Stimulated activated CD8-positive, alpha-beta memory T cell treated with anti-CD3 and anti-CD28 coated beads, Interleukin-12 subunit alpha, Interleukin-12 subunit beta, amount 100 ng/mL, for 24 hours (primary cell): ENCODE results near the gene PRR12.

Experiments used
- DNase-seq: peaks from one replicate; pipeline ENCODE4 v3.0.0-alpha.2; 2020; ENCODE audit errors: extremely low read depth

The PRR12 gene

DNA sequence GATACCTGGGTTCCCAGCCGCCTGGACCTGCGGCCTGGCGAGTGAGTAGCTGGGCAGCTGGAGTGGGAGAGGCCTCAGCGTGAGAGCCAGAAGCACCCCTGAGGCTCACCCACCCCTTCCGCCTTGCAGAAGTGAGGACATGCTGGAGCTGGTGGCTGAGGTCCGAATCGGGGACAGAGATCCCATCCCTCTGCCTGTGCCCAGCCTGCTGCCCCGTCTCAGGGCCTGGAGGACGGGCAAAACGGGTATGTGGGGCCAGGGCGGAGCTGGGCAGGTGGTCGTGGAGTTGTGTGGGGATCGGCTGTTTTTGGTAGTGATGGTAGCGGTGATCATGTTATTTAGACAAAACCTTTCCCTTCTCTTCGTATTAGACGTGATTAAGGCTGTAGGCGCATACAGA lies 55.6 kb downstream of the PRR12 start:
- no peak for DNase-seq

DNA sequence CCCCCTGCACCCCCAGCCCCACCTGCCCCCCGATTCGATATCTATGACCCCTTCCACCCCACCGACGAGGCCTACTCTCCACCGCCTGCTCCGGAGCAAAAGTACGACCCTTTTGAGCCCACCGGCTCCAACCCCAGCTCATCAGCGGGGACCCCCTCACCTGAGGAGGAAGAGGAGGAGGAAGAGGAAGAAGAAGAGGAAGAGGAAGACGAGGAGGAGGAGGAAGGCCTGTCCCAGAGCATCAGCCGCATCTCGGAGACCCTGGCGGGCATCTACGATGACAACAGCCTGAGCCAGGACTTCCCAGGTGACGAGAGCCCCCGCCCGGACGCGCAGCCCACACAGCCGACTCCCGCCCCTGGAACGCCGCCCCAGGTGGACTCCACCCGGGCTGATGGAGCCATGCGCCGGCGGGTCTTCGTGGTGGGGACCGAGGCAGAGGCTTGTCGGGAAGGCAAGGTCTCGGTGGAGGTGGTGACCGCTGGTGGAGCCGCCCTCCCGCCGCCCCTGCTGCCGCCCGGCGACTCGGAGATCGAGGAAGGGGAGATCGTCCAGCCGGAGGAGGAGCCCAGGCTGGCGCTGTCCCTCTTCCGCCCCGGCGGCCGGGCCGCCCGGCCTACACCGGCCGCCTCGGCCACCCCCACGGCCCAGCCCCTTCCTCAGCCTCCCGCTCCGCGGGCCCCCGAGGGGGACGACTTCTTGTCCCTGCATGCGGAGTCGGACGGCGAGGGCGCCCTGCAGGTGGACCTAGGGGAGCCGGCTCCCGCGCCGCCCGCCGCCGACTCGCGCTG lies 60.2 kb downstream of the PRR12 start:
- DNase-seq: no peak

DNA sequence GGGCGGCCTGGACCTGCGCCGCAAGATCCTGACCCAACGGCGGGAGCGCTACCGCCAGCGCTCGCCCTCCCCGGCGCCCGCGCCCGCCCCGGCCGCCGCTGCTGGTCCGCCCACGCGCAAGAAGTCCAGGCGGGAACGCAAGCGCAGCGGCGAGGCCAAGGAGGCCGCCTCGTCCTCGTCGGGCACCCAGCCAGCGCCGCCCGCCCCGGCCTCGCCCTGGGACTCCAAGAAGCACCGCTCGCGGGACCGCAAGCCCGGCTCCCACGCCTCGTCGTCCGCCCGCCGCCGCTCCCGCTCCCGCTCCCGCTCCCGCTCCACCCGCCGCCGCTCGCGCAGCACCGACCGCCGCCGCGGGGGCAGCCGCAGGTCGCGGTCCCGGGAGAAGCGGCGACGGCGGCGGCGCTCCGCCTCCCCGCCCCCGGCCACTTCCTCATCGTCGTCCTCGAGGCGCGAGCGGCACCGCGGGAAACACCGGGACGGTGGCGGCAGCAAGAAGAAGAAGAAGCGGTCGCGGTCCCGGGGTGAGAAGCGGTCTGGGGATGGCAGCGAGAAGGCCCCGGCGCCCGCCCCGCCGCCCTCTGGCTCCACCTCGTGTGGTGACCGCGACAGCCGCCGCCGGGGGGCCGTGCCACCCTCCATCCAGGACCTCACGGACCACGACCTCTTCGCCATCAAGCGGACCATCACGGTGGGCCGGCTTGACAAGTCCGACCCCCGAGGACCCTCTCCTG lies 61.0 kb downstream of the PRR12 start:
- no peak for DNase-seq

GRCh38 chr19:49652551-49653465 lies 61.8 kb downstream of the PRR12 start:
- no peak for DNase-seq

GRCh38 chr19:49653466-49653806 lies 62.5 kb downstream of the PRR12 start:
- no peak for DNase-seq

DNA sequence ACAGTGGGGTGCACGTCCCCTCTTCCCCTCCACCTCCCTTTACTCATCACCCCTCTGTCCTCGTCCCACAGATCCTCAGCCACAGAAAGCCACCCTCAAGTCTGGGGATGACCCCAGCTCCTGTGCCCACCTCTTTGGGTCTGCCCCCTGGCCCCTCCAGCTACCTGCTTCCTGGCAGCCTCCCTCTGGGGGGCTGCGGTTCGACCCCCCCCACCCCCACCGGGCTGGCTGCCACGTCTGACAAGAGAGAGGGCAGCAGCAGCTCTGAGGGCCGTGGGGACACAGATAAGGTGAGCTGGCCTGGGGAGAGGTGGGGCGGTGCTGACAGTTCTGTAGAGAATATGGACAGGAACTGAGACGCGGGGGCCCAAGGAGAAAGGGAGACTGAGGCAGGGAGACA lies 63.6 kb downstream of the PRR12 start:
- no peak for DNase-seq

DNA sequence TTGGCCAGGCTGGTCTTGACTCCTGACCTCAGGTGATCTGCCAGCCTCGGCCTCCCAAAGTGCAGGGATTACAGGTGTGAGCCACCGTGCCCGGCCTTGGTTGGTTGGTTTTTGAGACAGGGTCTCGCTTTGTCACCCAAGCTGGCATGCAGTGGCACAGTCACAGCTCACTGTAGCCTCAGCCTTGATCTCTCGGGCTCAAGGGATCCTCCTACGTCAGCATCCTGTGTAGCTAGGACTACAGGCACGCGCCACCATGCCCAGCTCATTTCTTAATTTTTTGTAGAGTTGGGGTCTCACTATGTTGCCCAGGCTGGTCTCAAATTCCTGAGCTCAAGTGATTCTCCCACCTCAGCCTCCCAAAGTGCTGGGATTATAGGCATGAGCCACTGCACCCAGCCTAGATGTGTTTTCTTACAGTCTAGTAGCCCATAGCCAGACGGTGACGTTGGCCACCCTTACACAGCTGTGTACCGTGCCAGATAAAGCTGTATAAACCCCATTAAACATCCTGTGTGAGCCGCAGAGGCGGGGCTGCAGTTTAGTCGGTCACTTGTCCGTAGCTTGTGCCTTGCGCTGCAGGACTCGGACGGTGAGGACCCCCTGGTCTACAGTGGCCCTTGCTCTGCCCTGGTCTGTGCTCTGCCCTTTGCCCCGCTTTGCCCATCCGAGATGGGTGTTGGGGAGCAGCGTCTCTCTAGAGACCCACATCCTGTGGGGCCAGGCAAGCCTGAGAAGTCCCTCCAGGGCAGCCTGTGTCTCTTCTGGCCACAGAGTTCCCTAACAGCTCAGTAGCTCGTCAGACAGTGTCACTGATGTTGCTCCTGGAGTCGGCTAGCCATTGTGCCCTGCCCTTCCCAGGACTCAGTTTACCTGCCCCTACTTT lies 64.8 kb downstream of the PRR12 start:
- no peak for DNase-seq

DNA sequence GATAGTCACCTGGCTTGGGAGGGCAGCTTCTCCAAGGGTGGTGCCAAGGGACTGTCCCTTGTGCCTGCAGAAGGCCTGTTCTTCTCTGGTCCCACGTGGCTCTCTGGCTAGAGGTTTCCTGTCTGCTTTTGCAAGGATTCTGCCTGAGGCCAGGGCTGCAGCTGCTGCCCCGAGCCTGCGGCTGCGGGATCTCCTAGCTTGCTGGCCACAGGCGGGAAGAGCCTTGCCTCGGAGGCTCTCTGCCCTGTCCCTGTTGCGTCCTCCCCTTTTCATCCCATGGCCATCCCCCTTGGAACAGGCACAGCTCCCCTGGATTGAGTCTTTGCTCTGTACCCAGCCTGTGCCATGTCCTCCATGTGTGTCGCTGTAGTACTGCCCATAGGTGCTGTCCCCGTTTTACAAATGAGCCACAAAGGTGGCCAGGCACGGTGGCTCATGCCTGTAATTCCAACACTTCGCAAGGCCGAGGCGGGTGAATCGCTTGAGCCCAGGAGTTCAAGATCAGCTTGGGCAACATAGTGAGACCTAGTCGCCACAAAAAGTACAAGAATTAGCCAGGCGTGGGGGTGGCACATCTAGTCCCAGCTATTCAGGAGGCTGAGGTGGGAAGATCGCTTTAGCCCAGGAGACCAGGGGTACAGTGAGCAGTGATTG lies 65.6 kb downstream of the PRR12 start:
- no peak for DNase-seq

DNA sequence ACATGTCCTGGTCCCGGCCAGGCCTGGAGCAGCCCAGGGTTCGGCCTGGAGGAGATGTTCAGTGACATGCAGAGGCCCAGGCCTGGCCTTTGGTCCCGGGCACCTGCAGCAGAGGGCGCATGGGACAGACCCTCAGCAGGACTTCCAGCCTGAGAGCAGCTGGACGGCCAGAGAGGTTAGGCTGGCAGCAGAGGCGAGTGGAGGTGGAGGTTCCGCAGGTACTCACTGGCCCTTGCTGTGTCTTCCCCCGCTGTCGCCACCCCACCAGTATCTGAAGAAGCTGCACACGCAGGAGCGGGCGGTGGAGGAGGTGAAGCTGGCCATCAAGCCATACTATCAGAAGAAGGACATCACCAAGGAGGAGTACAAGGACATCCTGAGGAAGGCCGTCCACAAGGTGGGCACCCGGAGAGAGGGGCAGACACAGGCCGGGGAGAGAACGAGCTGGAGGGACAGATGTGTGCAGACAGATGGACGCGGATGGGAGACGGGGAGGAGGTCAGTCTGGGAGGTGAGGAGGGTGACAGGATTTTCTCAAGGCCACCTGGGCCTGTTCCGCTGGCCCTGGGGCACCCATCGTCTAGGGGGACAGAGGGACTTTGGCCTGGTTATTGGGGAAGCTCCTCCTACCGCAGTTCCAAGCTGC lies 66.6 kb downstream of the PRR12 start:
- DNase-seq: no peak

DNA sequence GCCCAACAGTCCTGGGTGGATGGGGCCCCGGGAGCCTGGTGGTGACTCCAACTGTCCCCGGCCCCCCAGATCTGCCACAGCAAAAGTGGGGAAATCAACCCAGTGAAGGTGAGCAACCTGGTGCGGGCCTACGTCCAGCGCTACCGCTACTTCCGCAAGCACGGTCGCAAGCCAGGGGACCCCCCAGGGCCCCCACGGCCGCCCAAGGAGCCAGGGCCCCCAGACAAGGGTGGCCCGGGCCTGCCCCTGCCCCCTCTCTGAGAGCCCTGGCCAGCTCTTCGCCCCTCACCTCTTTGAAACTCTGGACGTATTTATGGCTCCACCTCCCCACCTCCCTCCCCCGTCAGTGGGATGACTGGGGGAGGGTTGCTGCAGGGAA lies 67.1 kb downstream of the PRR12 start:
- DNase-seq: no peak

DNA sequence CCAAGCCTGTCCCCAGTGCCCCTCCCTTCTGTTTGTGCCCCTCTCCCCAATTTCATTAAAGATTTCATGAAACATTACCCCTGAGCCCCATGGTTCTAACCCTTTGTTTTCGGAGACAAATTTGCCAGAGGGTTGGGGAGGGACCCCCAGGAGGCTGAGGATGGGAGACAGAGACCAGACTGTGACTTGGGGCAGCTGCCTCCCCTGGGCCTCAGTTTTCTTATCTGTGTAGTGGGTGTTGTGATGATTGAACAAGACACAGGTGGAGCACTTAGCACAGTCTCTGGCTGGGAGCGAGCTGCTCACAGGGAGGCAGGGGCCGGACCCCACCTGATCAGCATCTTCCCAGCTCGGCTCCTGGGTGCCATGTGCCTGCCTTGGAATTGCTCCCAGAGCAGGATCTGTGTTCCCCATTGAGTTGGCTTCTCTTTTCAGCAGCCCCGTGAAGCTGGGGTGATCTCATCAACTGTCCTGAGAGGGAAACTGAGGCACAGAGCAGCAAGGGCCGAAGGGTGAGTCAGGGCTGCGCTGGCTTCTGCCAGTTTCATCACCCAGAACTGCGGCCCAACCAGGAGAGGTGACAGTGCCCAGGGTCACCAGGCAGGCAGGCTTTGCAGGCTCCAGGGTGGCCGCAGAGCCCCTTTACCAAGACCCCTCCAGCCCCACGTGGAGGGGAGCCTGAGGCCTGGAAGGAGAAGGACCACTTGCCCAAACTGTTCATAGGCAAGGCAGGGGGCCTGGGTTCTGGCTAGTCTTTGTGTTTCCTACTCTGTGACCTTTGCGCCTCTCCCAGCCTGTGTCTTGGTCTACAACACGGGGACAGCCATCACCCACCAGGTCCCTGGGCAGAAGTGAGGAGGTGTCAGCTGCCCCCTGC lies 67.8 kb downstream of the PRR12 start:
- DNase-seq: no peak

GRCh38 chr19:49660338-49660961 lies 69.5 kb downstream of the PRR12 start:
- DNase-seq: no peak

DNA sequence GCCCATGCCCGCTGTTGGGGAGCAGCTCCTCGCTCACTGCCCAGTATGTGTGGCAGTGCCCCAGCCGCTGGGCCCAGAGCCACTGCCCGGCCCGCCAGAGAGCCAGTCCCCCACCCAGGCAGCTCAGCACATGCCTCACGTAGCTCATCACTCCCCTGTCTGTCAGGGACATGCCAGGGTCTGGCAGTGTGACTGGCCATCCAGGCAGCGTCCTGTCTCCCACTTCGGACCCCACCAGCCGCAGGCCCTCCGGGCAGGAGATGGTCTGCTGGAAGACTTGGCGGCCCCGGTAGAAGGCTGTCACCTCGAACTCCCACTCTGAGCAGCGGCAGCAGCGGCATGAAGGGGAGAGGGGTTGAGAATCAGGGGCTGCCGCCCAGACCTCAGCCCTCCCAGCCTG lies 71.0 kb downstream of the PRR12 start:
- no peak for DNase-seq

GRCh38 chr19:49663224-49663623 lies 72.2 kb downstream of the PRR12 start:
- DNase-seq: no peak

GRCh38 chr19:49664171-49665035 lies 73.4 kb downstream of the PRR12 start:
- DNase-seq: peak; percentile 85

GRCh38 chr19:49665036-49665350 lies 74.0 kb downstream of the PRR12 start:
- DNase-seq: no peak

GRCh38 chr19:49665351-49666119 lies 74.6 kb downstream of the PRR12 start, which contains the start of the genes BCL2L12 and IRF3:
Gene BCL2L12, plus strand, starts transcription at chr19:49665933. Its CDS starts 760 bp downstream, at chr19:49666693.
Gene IRF3, minus strand, starts transcription at chr19:49665857. Its CDS starts 1,019 bp downstream, at chr19:49664838.
- DNase-seq: peak; percentile 99
